ENCODE data around the gene OSBPL7. TPM values are rescaled to one million over a fixed set of nuclear protein-coding genes. Genes with fewer than 3 reads are reported as not detected.

Gene OSBPL7
- polyA plus RNA-seq, 2 of the 4 experiments (the other 2 are of a cell fraction), result 7.0 to 15.4 TPM

DNA sequence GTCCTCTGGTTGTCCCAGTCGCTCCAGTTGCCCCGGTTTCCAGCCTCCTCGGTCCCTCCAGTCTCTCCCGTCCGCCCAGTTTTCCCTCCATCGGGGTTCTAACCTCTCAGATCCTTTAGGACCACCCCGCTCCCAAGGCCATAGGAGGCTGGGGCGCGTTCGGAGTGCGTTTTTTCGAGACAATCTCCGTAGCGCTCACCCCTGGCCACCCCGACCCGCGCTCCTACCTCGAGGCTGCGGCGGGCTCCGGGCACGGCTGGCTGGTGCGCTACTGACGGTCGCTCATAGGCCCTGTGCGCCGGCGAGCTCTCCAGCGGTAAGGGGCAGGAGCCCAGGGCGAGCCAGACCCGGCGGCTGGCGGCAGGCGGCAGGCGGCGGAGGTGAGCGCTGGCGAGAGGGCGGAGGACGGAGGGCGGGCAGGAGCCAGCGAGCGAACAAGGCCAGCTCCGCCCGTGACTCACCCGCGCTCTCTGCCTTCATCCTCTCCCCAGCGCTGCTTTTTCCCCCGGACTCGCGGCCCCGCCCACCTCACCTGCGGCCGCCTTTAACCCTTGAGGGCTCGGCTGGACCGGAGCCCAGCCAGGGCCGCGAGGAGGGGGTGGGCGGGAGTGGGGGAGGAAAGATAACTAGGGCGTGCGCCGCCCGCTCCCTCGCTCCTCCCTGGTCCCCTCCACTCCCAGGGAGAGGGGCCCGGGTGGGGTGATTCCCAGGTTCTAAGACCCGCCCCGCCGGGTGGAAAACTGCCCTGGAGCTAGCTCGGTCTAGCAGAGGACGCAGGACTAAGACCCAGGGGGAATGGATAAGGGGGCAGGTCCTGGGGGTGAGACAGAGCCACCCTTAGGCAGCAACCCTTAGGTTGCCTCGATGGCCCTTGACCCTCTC, 29.3 kb upstream of the OSBPL7 start, which contains the start of gene SP6 (continued):
- TF ChIP-seq REST (IDR thresholded peaks at IDR 0.05) (no peak), KDM1A (IDR thresholded peaks at IDR 0.05; ENCODE audit: low read depth) (no peak), RCOR1 (IDR thresholded peaks at IDR 0.05; ENCODE audit: low read depth, low read length) (no peak)

- POLR2A ChIA-PET, result interaction anchor here (0.5 to 3.6 kb wide), 6 partner anchors 9 to 204 kb away, joined by 3 to 18 read pairs (median 4); partner anchors contain the start of genes LRRC46, MRPL10, PNPO and SCRN2
- ATAC-seq, result no peak; a peak in 1 of 6 replicates
These were observed 28.7 kb upstream of the OSBPL7 start for GRCh38 chr17:47850373-47850691.

DNA sequence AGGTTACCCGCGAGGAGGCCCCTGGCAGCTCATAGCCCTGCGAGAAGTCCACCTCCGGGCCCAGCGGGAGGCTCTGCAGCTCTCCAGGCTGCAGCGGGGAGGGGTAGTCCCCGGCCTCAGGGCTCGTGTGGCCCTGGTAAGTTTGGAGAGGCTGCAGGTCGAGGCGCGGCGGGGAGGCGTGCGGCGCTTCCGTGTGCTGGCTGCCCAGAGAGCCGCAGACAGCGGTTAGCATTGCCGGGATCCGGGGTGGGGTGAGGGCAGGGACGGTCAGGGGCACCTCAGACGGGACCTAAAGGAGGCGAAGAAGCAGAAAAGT, 26.6 kb upstream of the OSBPL7 start:
- no peak for FAIRE-seq
- DNase-seq (ENCODE audit: low read depth in 1 of 2, low spot score in 1 of 2), result no peak
- no peak overlapping the region for H3K4me2 ChIP-seq
- H3K9me3 ChIP-seq, result no peaks in the 10 kb centered on the region
- H3K4me1 ChIP-seq, result peaks cover 22% of the 10 kb centered on the region
- POLR2A ChIA-PET, result interaction anchor here (1.1 kb wide), 1 partner anchor 47 kb away, joined by 3 read pairs; no protein-coding TSS in a partner anchor
- H3K4me3 ChIP-seq, result no peak overlapping the region
- TF ChIP-seq FOSL2 (IDR thresholded peaks at IDR 0.05) (no peak), FOSL2 (CRISPR knock-in tag; IDR thresholded peaks at IDR 0.05) (no peak)
- CTCF ChIA-PET, result interaction anchor here (0.6 to 36.3 kb wide), 15 partner anchors 3 to 1142 kb away, joined by 3 to 1860 read pairs (median 9); partner anchors contain the start of genes LRRC46, MRPL10, OSBPL7 and SCRN2
- no peak overlapping the region for H3K27ac ChIP-seq
- ATAC-seq, result no peak
- WGBS (ENCODE audit: missing lambda C conversion rate), result 91% methylated on average over 18 of the region's 23 CpGs

More at GRCh38 chr17:47850373-47850691, 28.7 kb upstream of the OSBPL7 start:
- CTCF ChIA-PET, result interaction anchor here (0.7 to 36.3 kb wide), 10 partner anchors 5 to 168 kb away, joined by 3 to 1860 read pairs (median 119); partner anchors contain the start of genes CDK5RAP3, LRRC46, MRPL10 and SCRN2
- peak overlapping the region; percentile 50 for H3K4me3 ChIP-seq
- peak overlapping the region; percentile 74 to 91 for H3K27ac ChIP-seq
- H3K4me2 ChIP-seq, result peak overlapping the region; percentile 93
- H3K9me3 ChIP-seq, result no peaks in the 10 kb centered on the region
- TF ChIP-seq MAZ (IDR thresholded peaks at IDR 0.05; ENCODE audit: borderline replicate concordance, low read depth, low read length) (no peak), MAFK (IDR thresholded peaks at IDR 0.05; ENCODE audit: partially characterized antibody) (no peak), FOSB (CRISPR knock-in tag; IDR thresholded peaks at IDR 0.05) (no peak), GATA3 (IDR thresholded peaks at IDR 0.05; ENCODE audit: borderline replicate concordance) (no peak), TFCP2L1 (CRISPR knock-in tag; IDR thresholded peaks at IDR 0.05) (no peak), HDAC2 (IDR thresholded peaks at IDR 0.05) (no peak)
- DNase-seq (ENCODE audit: low read depth in 1 of 2, low spot score in 1 of 2), result no peak
- peaks cover 16% of the 10 kb centered on the region for H3K4me1 ChIP-seq
- 81% methylated on average over 9 of the region's 9 CpGs for WGBS (ENCODE audit: missing lambda C conversion rate)
- no peak for FAIRE-seq

DNA sequence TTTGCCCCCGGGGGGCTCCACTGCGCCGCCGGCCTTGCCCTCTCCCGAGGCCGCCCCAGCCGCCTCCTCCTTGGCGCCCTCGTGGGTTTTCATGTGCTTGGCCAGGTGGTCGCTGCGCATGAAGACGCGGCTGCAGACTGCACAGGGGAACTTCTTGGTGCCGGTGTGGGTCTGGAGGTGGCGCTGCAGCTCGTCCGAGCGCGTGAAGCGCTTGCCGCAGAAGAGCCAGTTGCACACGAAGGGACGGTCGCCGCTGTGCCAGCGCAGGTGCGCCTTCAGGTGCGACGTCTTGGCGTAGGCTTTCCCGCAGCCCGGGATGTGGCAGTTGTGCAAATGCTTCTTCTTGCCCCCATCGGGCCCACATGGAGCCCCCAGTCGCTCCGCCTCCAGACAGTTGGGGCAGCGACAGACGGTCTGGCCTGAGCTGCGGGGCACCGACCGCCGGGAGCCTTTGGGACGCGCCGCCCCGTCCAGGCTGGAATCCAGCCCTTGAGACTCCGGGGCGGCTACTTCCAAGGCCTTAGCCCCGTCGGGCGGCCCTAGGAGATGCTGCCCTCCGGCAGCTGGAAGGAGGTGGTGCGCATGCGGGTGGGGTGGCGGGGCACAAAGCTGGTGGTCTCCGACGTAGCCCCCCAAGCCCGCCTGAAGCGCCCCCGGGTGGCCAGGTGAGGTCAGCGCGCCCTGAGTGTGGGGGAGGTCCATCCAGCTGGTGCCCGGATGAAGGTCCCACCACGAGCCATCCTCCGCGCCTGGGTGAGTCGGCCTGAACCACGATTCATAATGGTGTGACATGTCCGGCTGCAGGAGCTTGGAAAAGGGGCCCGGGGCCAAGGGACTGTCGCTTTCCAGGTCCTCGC, 26.0 kb upstream of the OSBPL7 start:
- ChIA-PET POLR2A (interaction anchor here (1.1 kb wide), 1 partner anchor 48 kb away, joined by 3 read pairs; no protein-coding TSS in a partner anchor), CTCF (interaction anchor here (0.6 to 36.3 kb wide), 16 partner anchors 10 to 1143 kb away, joined by 3 to 1860 read pairs (median 6); partner anchors contain the start of genes LRRC46, MRPL10, OSBPL7 and SP2)
- 85% methylated on average over 56 of the region's 71 CpGs for WGBS (ENCODE audit: missing lambda C conversion rate)
- DNase-seq (ENCODE audit: low read depth in 1 of 2, low spot score in 1 of 2) (no peak), ATAC-seq (no peak), FAIRE-seq (no peak)
- H3K4me2 ChIP-seq, result no peak overlapping the region
- peaks cover 27% of the 10 kb centered on the region for H3K4me1 ChIP-seq
- H3K27ac ChIP-seq, result no peak overlapping the region
- H3K4me3 ChIP-seq, result no peak overlapping the region
- no peaks in the 10 kb centered on the region for H3K9me3 ChIP-seq
- TF ChIP-seq BCL3 (IDR thresholded peaks at IDR 0.05), result no peak
- TF ChIP-seq RARB (CRISPR knock-in tag; IDR thresholded peaks at IDR 0.05), result no peak
- no peak for TF ChIP-seq RAD21 (conservative IDR thresholded peaks at IDR 0.05 in 1 of 2, IDR thresholded peaks at IDR 0.05 in 1 of 2)
- TF ChIP-seq ZNF302 (CRISPR knock-in tag; IDR thresholded peaks at IDR 0.05), result no peak
- TF ChIP-seq MAFK (IDR thresholded peaks at IDR 0.05; ENCODE audit: partially characterized antibody), result no peak
- no peak for TF ChIP-seq POLR2A (IDR thresholded peaks at IDR 0.05; ENCODE audit: low read length)
- TF ChIP-seq ZSCAN20 (CRISPR knock-in tag; IDR thresholded peaks at IDR 0.05), result no peak
- TF ChIP-seq SMC3 (IDR thresholded peaks at IDR 0.05), result no peak
- no peak for TF ChIP-seq RFX5 (IDR thresholded peaks at IDR 0.05)
- TF ChIP-seq HEYL (CRISPR knock-in tag; IDR thresholded peaks at IDR 0.05), result no peak
- no peak for TF ChIP-seq EHMT2 (IDR thresholded peaks at IDR 0.05; ENCODE audit: low read depth)
- TF ChIP-seq BHLHE40 (IDR thresholded peaks at IDR 0.05; ENCODE audit: low read depth, low read length), result no peak
- TF ChIP-seq EP300 (IDR thresholded peaks at IDR 0.05), result no peak
- TF ChIP-seq HDAC2 (IDR thresholded peaks at IDR 0.05), result no peak
- no peak for TF ChIP-seq NFE2L2 (conservative IDR thresholded peaks at IDR 0.05; ENCODE audit: low read length)
- TF ChIP-seq, protein P1, sequence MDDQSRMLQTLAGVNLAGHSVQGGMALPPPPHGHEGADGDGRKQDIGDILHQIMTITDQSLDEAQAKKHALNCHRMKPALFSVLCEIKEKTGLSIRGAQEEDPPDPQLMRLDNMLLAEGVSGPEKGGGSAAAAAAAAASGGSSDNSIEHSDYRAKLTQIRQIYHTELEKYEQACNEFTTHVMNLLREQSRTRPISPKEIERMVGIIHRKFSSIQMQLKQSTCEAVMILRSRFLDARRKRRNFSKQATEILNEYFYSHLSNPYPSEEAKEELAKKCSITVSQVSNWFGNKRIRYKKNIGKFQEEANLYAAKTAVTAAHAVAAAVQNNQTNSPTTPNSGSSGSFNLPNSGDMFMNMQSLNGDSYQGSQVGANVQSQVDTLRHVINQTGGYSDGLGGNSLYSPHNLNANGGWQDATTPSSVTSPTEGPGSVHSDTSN (IDR thresholded peaks at IDR 0.05), result no peak
